PFSK-1 (cell line): ENCODE results near the gene APOL3.

Experiments used
- FOXP2 ChIP-seq: optimal IDR thresholded peaks from 2 replicates; pipeline ENCODE3; 2011; ENCODE audit warnings: borderline replicate concordance, control low read depth, inconsistent platforms; ENCODE audit not compliant: insufficient read depth; ENCODE audit errors: extremely low read length, extremely low read depth
- POLR2AphosphoS5 ChIP-seq: IDR thresholded peaks from 2 replicates; pipeline ENCODE4 v1.6.1; 2012; ENCODE audit warnings: low read depth, mild to moderate bottlenecking, control low read depth, low read length, moderate library complexity
- REST ChIP-seq, 2 experiments: IDR thresholded peaks; 2 replicates each; pipeline versions ENCODE4 v1.6.1 to v1.8.0; 2011 to 2012; ENCODE audit warnings: low read depth in 2 of 2, low read length in 2 of 2, control low read depth in 1 of 2, inconsistent platforms in 1 of 2, mild to moderate bottlenecking in 1 of 2, moderate library complexity in 1 of 2; ENCODE audit not compliant: insufficient read depth in 1 of 2
- SIN3A ChIP-seq: IDR thresholded peaks from 2 replicates; pipeline ENCODE4 v1.6.1; 2012; ENCODE audit warnings: mild to moderate bottlenecking, low read length, moderate library complexity, borderline replicate concordance; ENCODE audit not compliant: insufficient read depth
- TAF1 ChIP-seq: IDR thresholded peaks from 2 replicates; pipeline ENCODE4 v1.6.1; 2012; ENCODE audit warnings: low read length, control low read depth, borderline replicate concordance; ENCODE audit not compliant: insufficient read depth

The APOL3 gene

GRCh38 chr22:36163497-36163896, 2.9 kb upstream of the APOL3 start:
- TF ChIP-seq REST (IDR thresholded peaks at IDR 0.05; ENCODE audit: insufficient read depth in 1 of 2, low read depth in 2 of 2, low read length in 2 of 2): no peak
- no peak for TF ChIP-seq TAF1
- no peak for TF ChIP-seq FOXP2
- TF ChIP-seq POLR2AphosphoS5: no peak
- TF ChIP-seq SIN3A: no peak

- no peak for TF ChIP-seq FOXP2
- TF ChIP-seq POLR2AphosphoS5: no peak
- no peak for TF ChIP-seq REST (IDR thresholded peaks at IDR 0.05; ENCODE audit: insufficient read depth in 1 of 2, low read depth in 2 of 2, low read length in 2 of 2)
- TF ChIP-seq TAF1: no peak
- no peak for TF ChIP-seq SIN3A
These were observed 1.8 kb upstream of the APOL3 start for GRCh38 chr22:36162127-36163034.

- no peak for TF ChIP-seq POLR2AphosphoS5
- no peak for TF ChIP-seq REST (IDR thresholded peaks at IDR 0.05; ENCODE audit: insufficient read depth in 1 of 2, low read depth in 2 of 2, low read length in 2 of 2)
- no peak for TF ChIP-seq TAF1
- no peak for TF ChIP-seq FOXP2
- no peak for TF ChIP-seq SIN3A
These were observed 3.8 kb downstream of the APOL3 start for GRCh38 chr22:36156515-36157419.

GRCh38 chr22:36156119-36156514, 4.4 kb downstream of the APOL3 start:
- TF ChIP-seq POLR2AphosphoS5 (no peak), FOXP2 (no peak), TAF1 (no peak), SIN3A (no peak), REST (IDR thresholded peaks at IDR 0.05; ENCODE audit: insufficient read depth in 1 of 2, low read depth in 2 of 2, low read length in 2 of 2) (no peak)
